Keratinocyte (primary cell): ENCODE measurements around the gene BPIFA1. TPM values are rescaled to one million over a fixed set of nuclear protein-coding genes. Genes with fewer than 3 reads are reported as not detected.

Source experiments
- DNase-seq: peaks from one replicate; pipeline ENCODE4 v3.0.0-alpha.2; 2011; ENCODE audit warnings: low read depth, missing footprints, low spot score
- FAIRE-seq: peaks from 2 replicates; lab custom pipeline; 2011; peaks lifted over from hg19 to GRCh38; lab: Jason Lieb, UNC
- H2AFZ ChIP-seq: 2 replicates; pipeline ENCODE4 v1.6.0; 2012; ENCODE audit warnings: low read length, control low read depth, inconsistent platforms; ENCODE audit not compliant: control insufficient read depth
- H3K27ac ChIP-seq: 2 replicates; pipeline ENCODE4 v1.5.1; 2011; ENCODE audit warnings: low read length; ENCODE audit not compliant: control insufficient read depth, insufficient read depth
- H3K27me3 ChIP-seq: 3 replicates; pipeline ENCODE4 v1.6.0; 2011; ENCODE audit warnings: low read length; ENCODE audit not compliant: control insufficient read depth, insufficient read depth; ENCODE audit errors: extremely low read depth
- H3K36me3 ChIP-seq, 2 experiments: 2 replicates in 1 of 2; 3 replicates in 1 of 2; pipeline ENCODE4 v1.5.1; 2011; ENCODE audit warnings: low read length in 2 of 2, mild to moderate bottlenecking in 1 of 2; ENCODE audit not compliant: control insufficient read depth in 2 of 2, insufficient read depth in 2 of 2; ENCODE audit errors: extremely low read depth in 1 of 2
- H3K4me1 ChIP-seq: 3 replicates; pipeline ENCODE4 v1.5.1; 2011; ENCODE audit warnings: low read length; ENCODE audit not compliant: control insufficient read depth, insufficient read depth; ENCODE audit errors: extremely low read depth
- H3K4me2 ChIP-seq: 3 replicates; pipeline ENCODE4 v1.6.0; 2011; ENCODE audit warnings: low read depth, low read length; ENCODE audit not compliant: control insufficient read depth, insufficient read depth; ENCODE audit errors: extremely low read depth
- H3K4me3 ChIP-seq, 3 experiments: fragments of 200-600 bp in 1 of 3; sonication (generic) in 1 of 3; 2 replicates in 2 of 3; 3 replicates in 1 of 3; pipeline ENCODE4 v1.5.1; 2011 to 2016; ENCODE audit warnings: low read length in 3 of 3, mild to moderate bottlenecking in 3 of 3, control low read depth in 2 of 3, inconsistent platforms in 1 of 3, low read depth in 1 of 3, mixed read lengths in 1 of 3, mixed run types in 1 of 3, moderate library complexity in 1 of 3; ENCODE audit not compliant: control insufficient read depth in 2 of 3, insufficient read depth in 2 of 3; ENCODE audit errors: extremely low read depth in 1 of 3
- H3K79me2 ChIP-seq: 2 replicates; pipeline ENCODE4 v1.6.0; 2012; ENCODE audit warnings: low read length; ENCODE audit not compliant: control insufficient read depth, insufficient read depth
- H3K9ac ChIP-seq: 3 replicates; pipeline ENCODE4 v1.6.0; 2011; ENCODE audit warnings: low read length; ENCODE audit not compliant: control insufficient read depth, insufficient read depth; ENCODE audit errors: extremely low read depth
- H3K9me1 ChIP-seq: 3 replicates; pipeline ENCODE4 v1.6.0; 2011; ENCODE audit warnings: low read length; ENCODE audit not compliant: control insufficient read depth, insufficient read depth; ENCODE audit errors: extremely low read depth
- H3K9me3 ChIP-seq: 2 replicates; pipeline ENCODE4 v1.5.1; 2012; ENCODE audit warnings: low read depth, low read length; ENCODE audit not compliant: control insufficient read depth
- H4K20me1 ChIP-seq: 3 replicates; pipeline ENCODE4 v1.6.0; 2011; ENCODE audit warnings: low read length; ENCODE audit not compliant: control insufficient read depth, insufficient read depth; ENCODE audit errors: extremely low read depth
- CTCF ChIP-seq, 3 experiments: IDR thresholded peaks in 1 of 3; conservative IDR thresholded peaks in 1 of 3; optimal IDR thresholded peaks in 1 of 3; 2 replicates in 2 of 3; 3 replicates in 1 of 3; pipeline versions ENCODE3 to v1.5.1; 2011; ENCODE audit warnings: low read length in 3 of 3, mild to moderate bottlenecking in 3 of 3, moderate library complexity in 2 of 3, control low read depth in 1 of 3, inconsistent platforms in 1 of 3; ENCODE audit not compliant: insufficient read depth in 2 of 3; ENCODE audit errors: extremely low read depth in 1 of 3
- EZH2 ChIP-seq: IDR thresholded peaks from one replicate; pipeline ENCODE4 v1.6.1; 2012; ENCODE audit warnings: inconsistent platforms, mild to moderate bottlenecking, low read length, moderate library complexity
- dilution Hi-C: fragments of 300-500 bp; cut with MboI; formaldehyde crosslinking; loops from one replicate; pipeline ENCODE4 v1.7.0; 2020; ENCODE audit warnings: low sequenced_read_pairs; ENCODE audit not compliant: extremely low pct_ligation_motif_present
- polyA minus RNA-seq, 3 experiments: library from RNA; depleted of rRNA, polyadenylated mRNA; stranded (reverse); fragments of >200 nt; gene quantifications; 1 replicate in 1 of 3; 2 replicates in 1 of 3; 3 replicates in 1 of 3; pipeline ENCODE4 v1.2.3, GENCODE V29; 2011
- polyA plus RNA-seq, 5 experiments: library from polyadenylated mRNA; depleted of rRNA in 3 of 5; stranded (reverse) in 3 of 5; stranded (forward) in 1 of 5; unstranded in 1 of 5; fragments of >200 nt; gene quantifications; 1 replicate in 1 of 5; 2 replicates in 3 of 5; 3 replicates in 1 of 5; pipeline versions ENCODE4 v1.2.1 to v1.2.3, GENCODE V29; 2011 to 2012; ENCODE audit warnings: missing spikeins in 2 of 5, low read depth in 1 of 5, low replicate concordance in 1 of 5

BPIFA1 gene
- polyA plus RNA-seq (not detected in 3 replicates), polyA minus RNA-seq (not detected in 3 replicates)
- not detected for polyA plus RNA-seq (2011; ENCODE audit: low read depth)
- not detected in 2 replicates for polyA plus RNA-seq (2011; cell fraction: cytosol; rRNA removed)
- polyA plus RNA-seq (2011; cell fraction: nucleus; rRNA removed) = not detected in 2 replicates
- polyA plus RNA-seq (2012; ENCODE audit: low replicate concordance) = not detected in 2 replicates
- polyA minus RNA-seq (2011; cell fraction: cytosol; rRNA and poly(A)+ RNA removed) = not detected
- not detected in 2 replicates for polyA minus RNA-seq (2011; cell fraction: nucleus; rRNA and poly(A)+ RNA removed)

- dilution Hi-C loops = no loop called here
- no peak within 1 kb of the TSS for H3K4me3 ChIP-seq
- no peaks in the 10 kb centered on the region for H3K4me1 ChIP-seq
- TF ChIP-seq EZH2 = no peak
- no peak for TF ChIP-seq CTCF (optimal IDR thresholded peaks at IDR 0.05 in 1 of 3, IDR thresholded peaks at IDR 0.05 in 1 of 3, conservative IDR thresholded peaks at IDR 0.05 in 1 of 3; ENCODE audit: extremely low read depth in 1 of 3, insufficient read depth in 2 of 3, low read length in 3 of 3)
- H3K4me2 ChIP-seq = no peak within 1 kb of the TSS
- no peak within 1 kb of the TSS for H3K27ac ChIP-seq
- peaks cover 3% of the 10 kb centered on the region for H3K27me3 ChIP-seq
- no peaks in the 10 kb centered on the region for H3K79me2 ChIP-seq
- H4K20me1 ChIP-seq = no peaks in the 10 kb centered on the region
- no peak within 1 kb of the TSS for H3K9ac ChIP-seq
- no peaks in the 10 kb centered on the region for H3K9me3 ChIP-seq
- no peak for DNase-seq
- FAIRE-seq = no peak
- H3K36me3 ChIP-seq = no peaks in the 10 kb centered on the region
- no peaks in the 10 kb centered on the region for H3K9me1 ChIP-seq
- H2AFZ ChIP-seq = no peak within 1 kb of the TSS
These were observed at the start of gene BPIFA1 for GRCh38 chr20:33235696-33236095. BPIFA1 (plus strand) TSS chr20:33235996; CDS start chr20:33237712, 1,716 bp downstream.

GRCh38 chr20:33187491-33187890 lies 48.3 kb upstream of the BPIFA1 start:
- Histone ChIP-seq H3K4me3 (no peak overlapping the region), H3K27ac (no peak overlapping the region), H3K9me1 (no peaks in the 10 kb centered on the region), H3K4me1 (no peaks in the 10 kb centered on the region), H3K9ac (no peak overlapping the region), H2AFZ (no peak overlapping the region), H3K27me3 (no peaks in the 10 kb centered on the region), H3K79me2 (no peaks in the 10 kb centered on the region), H3K36me3 (no peaks in the 10 kb centered on the region), H3K4me2 (no peak overlapping the region), H4K20me1 (no peaks in the 10 kb centered on the region), H3K9me3 (no peaks in the 10 kb centered on the region)
- no peak for DNase-seq
- FAIRE-seq = no peak
- TF ChIP-seq EZH2 (no peak), CTCF (optimal IDR thresholded peaks at IDR 0.05 in 1 of 3, IDR thresholded peaks at IDR 0.05 in 1 of 3, conservative IDR thresholded peaks at IDR 0.05 in 1 of 3; ENCODE audit: extremely low read depth in 1 of 3, insufficient read depth in 2 of 3, low read length in 3 of 3) (no peak)
- dilution Hi-C loops = no loop called here
